ENCODE results near the gene DNAH14.
"Not testable (repeated sequence)": the region's sequence is repeated elsewhere in the genome, so short reads cannot be mapped to it uniquely, and the experiment has no call there.

The DNAH14 gene

DNA sequence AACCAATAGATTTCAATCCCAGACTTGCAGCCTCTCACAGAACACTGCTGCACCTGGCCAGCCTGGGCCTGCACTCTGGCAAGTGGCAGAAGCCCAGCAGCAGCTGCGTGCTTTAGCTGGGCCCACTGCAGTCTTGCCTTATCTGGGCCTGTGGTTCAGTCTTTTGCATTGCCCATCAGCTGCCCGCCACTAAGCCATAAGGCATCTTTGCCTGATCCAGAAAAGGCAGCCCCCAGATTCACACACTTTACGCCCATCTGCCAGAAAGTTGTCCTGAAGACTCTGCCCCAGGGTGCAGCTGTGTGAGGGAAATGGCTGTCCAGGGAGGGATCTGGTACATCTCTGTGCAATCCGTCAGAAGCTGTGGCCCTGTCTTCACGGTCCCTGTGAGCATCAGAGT, 217.0 kb downstream of the DNAH14 start:
- H3K4me3 ChIP-seq (ENCODE audit: low read depth, low read length) = no peak overlapping the region
- H3K27ac ChIP-seq (ENCODE audit: low read depth, low read length) = no peak overlapping the region
- H3K9ac ChIP-seq (ENCODE audit: low read length) = no peak overlapping the region
- H3K36me3 ChIP-seq (ENCODE audit: control insufficient read depth, insufficient read depth, low read length) = no peaks in the 10 kb centered on the region
- H3K27me3 ChIP-seq (ENCODE audit: control insufficient read depth, insufficient read depth, low read length) = no peaks in the 10 kb centered on the region
- no peaks in the 10 kb centered on the region for H3K9me3 ChIP-seq (ENCODE audit: control insufficient read depth, insufficient read depth, low read depth, low read length)
- no peaks in the 10 kb centered on the region for H3K4me1 ChIP-seq (ENCODE audit: control insufficient read depth, insufficient read depth, low read length)

DNA sequence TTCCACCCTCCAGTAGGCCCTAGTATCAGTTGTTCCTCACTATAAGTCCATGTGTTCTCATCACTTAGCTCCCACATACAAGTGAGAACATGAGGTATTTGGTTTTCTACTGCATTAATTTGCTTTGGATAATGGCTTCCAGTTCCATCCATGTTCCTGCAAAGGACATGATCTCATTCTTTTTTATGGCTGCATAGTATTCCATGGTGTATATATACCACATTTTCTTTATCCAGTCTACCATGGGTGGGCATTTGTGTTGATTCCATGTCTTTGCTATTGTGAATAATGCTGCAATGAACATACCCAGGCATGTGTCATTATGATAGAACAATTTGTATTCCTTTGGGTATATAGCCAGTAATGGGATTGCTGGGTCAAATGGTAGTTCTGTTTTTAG, 218.3 kb downstream of the DNAH14 start:
- not testable (repeated sequence) for H3K9me3 ChIP-seq (ENCODE audit: control insufficient read depth, insufficient read depth, low read depth, low read length); H3K36me3 ChIP-seq (ENCODE audit: control insufficient read depth, insufficient read depth, low read length); H3K4me3 ChIP-seq (ENCODE audit: low read depth, low read length); H3K27me3 ChIP-seq (ENCODE audit: control insufficient read depth, insufficient read depth, low read length); H3K9ac ChIP-seq (ENCODE audit: low read length); H3K27ac ChIP-seq (ENCODE audit: low read depth, low read length); H3K4me1 ChIP-seq (ENCODE audit: control insufficient read depth, insufficient read depth, low read length)

DNA sequence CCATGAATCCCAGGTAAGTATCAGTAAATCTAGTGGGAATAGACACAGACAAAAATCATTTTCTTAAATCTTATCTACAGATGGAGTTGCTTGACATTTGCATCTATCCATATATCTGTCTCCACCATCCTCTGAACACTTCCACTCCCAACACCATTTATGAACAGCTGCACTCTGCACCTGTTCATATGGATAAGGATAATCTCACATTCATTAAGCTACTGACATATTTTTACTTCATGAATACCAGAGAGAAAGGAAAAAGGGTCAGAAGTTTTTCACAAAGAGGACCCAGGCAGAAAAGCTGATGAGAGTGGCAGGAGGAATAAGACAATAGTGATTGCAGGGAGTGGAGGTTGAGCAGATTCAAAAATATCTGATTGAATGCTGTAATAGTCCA, 222.6 kb downstream of the DNAH14 start:
- Histone ChIP-seq H3K27me3 (ENCODE audit: control insufficient read depth, insufficient read depth, low read length) (no peaks in the 10 kb centered on the region), H3K4me3 (ENCODE audit: low read depth, low read length) (no peak overlapping the region), H3K36me3 (ENCODE audit: control insufficient read depth, insufficient read depth, low read length) (no peaks in the 10 kb centered on the region), H3K9ac (ENCODE audit: low read length) (no peak overlapping the region), H3K4me1 (ENCODE audit: control insufficient read depth, insufficient read depth, low read length) (no peaks in the 10 kb centered on the region), H3K9me3 (ENCODE audit: control insufficient read depth, insufficient read depth, low read depth, low read length) (no peaks in the 10 kb centered on the region), H3K27ac (ENCODE audit: low read depth, low read length) (no peak overlapping the region)

DNA sequence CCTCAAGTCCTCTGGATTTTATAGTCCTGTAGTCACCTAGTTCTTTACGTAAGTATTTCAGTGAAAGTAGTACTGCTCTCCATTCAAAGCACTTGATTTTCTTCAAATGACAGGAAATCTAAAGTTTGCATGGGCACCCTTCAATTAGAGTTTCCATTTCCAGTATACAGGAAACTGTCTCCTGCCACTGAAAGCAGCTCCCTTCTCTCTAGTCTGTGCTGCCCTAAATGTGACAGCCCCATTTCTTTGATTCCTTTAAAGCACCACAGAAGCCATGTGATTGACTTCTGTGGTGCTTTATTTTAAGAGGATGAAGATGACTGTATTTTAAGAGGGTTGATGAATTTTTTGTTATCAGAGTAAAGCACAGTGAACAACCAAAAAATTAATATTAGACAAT, 226.1 kb downstream of the DNAH14 start:
- no peak overlapping the region for H3K4me3 ChIP-seq (ENCODE audit: low read depth, low read length)
- no peaks in the 10 kb centered on the region for H3K36me3 ChIP-seq (ENCODE audit: control insufficient read depth, insufficient read depth, low read length)
- no peaks in the 10 kb centered on the region for H3K9me3 ChIP-seq (ENCODE audit: control insufficient read depth, insufficient read depth, low read depth, low read length)
- H3K27ac ChIP-seq (ENCODE audit: low read depth, low read length) = no peak overlapping the region
- H3K4me1 ChIP-seq (ENCODE audit: control insufficient read depth, insufficient read depth, low read length) = no peaks in the 10 kb centered on the region
- no peak overlapping the region for H3K9ac ChIP-seq (ENCODE audit: low read length)
- H3K27me3 ChIP-seq (ENCODE audit: control insufficient read depth, insufficient read depth, low read length) = no peaks in the 10 kb centered on the region

DNA sequence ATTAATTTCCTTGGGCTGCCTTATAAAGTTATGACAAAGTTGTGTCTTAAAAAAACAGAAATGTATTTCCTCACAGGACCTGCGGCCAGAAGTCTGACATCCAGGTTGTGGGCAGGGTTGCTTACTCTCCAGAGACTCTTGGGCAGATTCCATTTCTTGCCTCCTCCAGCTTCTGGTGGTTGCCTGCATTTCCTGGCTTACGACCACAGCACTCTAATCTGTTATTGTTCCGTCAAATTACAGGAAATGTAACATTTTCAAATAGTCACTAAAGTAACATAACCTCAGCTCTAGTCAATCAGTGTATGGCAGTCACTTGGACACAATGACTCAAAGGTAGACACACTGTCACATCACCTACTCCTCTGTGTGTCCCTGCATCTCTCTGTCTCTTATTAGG, 226.8 kb downstream of the DNAH14 start:
- no peak overlapping the region for H3K4me3 ChIP-seq (ENCODE audit: low read depth, low read length)
- H3K27ac ChIP-seq (ENCODE audit: low read depth, low read length) = no peak overlapping the region

DNA sequence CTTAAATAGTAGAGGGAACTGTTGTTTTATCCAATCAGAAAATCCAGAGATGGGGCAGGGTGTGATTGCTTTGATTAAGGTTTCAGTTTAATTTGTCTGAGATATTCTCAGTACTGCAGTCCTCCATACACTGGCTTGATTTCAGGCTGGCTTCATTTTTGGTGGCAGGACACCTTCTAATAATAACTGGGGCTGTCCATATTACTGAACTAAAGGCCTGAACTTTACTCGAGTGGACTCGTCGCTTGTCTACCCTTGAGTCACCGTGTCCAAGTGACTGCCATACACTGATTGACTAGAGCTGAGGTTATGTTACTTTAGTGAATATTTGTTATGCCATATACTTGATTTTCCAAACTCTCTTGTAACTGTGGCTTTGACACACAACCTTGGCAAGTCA, 228.8 kb downstream of the DNAH14 start:
- Histone ChIP-seq H3K36me3 (ENCODE audit: control insufficient read depth, insufficient read depth, low read length) (no peaks in the 10 kb centered on the region), H3K4me3 (ENCODE audit: low read depth, low read length) (no peak overlapping the region), H3K27me3 (ENCODE audit: control insufficient read depth, insufficient read depth, low read length) (no peaks in the 10 kb centered on the region), H3K9me3 (ENCODE audit: control insufficient read depth, insufficient read depth, low read depth, low read length) (no peaks in the 10 kb centered on the region), H3K27ac (ENCODE audit: low read depth, low read length) (no peak overlapping the region), H3K4me1 (ENCODE audit: control insufficient read depth, insufficient read depth, low read length) (no peaks in the 10 kb centered on the region), H3K9ac (ENCODE audit: low read length) (no peak overlapping the region)

More for the DNA sequence above, 226.8 kb downstream of the DNAH14 start:
- no peaks in the 10 kb centered on the region for H3K36me3 ChIP-seq (ENCODE audit: control insufficient read depth, insufficient read depth, low read length)
- no peaks in the 10 kb centered on the region for H3K9me3 ChIP-seq (ENCODE audit: control insufficient read depth, insufficient read depth, low read depth, low read length)
- H3K9ac ChIP-seq (ENCODE audit: low read length) = no peak overlapping the region
- H3K27me3 ChIP-seq (ENCODE audit: control insufficient read depth, insufficient read depth, low read length) = no peaks in the 10 kb centered on the region
- no peaks in the 10 kb centered on the region for H3K4me1 ChIP-seq (ENCODE audit: control insufficient read depth, insufficient read depth, low read length)

DNA sequence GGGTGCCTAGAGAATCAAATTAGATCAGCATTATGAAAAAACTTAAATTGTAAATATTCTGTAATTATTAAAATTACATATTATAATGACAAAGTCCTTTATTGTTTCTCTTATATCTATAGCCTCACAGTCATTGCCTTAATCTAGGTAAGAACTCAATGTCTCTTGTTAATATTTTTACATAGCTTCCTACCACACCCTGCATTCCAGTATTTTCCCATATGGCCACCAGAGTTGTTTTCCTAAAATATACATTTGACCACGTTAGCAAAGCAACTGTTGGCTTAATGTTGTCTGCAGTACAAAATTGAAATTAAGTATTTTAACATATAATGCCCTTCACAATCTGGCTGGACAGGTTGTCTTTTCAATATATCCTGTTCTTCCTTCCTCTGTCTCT, 230.3 kb downstream of the DNAH14 start:
- Histone ChIP-seq H3K9me3 (ENCODE audit: control insufficient read depth, insufficient read depth, low read depth, low read length) (no peaks in the 10 kb centered on the region), H3K9ac (ENCODE audit: low read length) (no peak overlapping the region), H3K36me3 (ENCODE audit: control insufficient read depth, insufficient read depth, low read length) (no peaks in the 10 kb centered on the region), H3K27ac (ENCODE audit: low read depth, low read length) (no peak overlapping the region), H3K4me3 (ENCODE audit: low read depth, low read length) (no peak overlapping the region), H3K4me1 (ENCODE audit: control insufficient read depth, insufficient read depth, low read length) (no peaks in the 10 kb centered on the region), H3K27me3 (ENCODE audit: control insufficient read depth, insufficient read depth, low read length) (no peaks in the 10 kb centered on the region)

DNA sequence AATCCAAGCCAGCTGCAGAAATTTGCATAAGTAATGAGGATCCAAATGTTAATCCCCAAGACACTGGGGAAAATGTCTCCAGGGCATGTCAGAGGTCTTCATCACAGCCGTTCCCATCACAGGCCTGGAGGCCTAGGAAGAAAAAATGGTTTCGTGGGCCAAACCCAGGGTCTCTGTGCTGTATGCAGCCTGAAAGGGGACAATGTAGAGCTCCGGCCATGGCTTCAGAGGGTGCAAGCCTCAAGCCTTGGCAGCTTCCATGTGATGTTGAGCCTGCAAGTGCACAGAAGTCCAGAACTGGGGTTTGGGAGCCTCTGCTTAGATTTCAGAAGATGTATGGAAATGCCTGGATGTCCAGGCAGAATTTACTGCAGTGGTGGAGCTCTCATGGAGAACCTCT, 247.9 kb downstream of the DNAH14 start:
- not testable (repeated sequence) for H3K4me3 ChIP-seq (ENCODE audit: low read depth, low read length); H3K36me3 ChIP-seq (ENCODE audit: control insufficient read depth, insufficient read depth, low read length); H3K27ac ChIP-seq (ENCODE audit: low read depth, low read length); H3K27me3 ChIP-seq (ENCODE audit: control insufficient read depth, insufficient read depth, low read length); H3K4me1 ChIP-seq (ENCODE audit: control insufficient read depth, insufficient read depth, low read length); H3K9ac ChIP-seq (ENCODE audit: low read length)
- peaks cover 49% of the 10 kb centered on the region for H3K9me3 ChIP-seq (ENCODE audit: control insufficient read depth, insufficient read depth, low read depth, low read length)

DNA sequence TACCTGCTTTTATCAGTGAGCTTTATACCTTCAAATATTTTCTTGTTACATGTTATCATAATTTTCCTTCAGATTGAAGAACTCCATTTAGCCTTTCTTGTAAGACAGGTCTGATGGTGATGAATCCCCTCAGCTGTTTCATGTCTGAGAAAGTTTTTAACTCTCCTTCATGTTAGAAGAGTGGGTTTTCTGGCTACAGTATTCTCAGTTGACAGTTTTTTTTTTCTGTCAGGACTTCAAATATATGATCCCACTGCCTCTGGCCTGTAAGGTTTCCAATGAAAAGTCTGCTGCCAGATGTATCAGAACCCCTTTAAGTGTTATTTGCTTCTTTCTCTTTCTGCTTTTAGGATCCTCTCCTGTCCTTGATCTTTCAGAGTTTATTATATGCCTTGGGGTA, 250.2 kb downstream of the DNAH14 start:
- H3K9me3 ChIP-seq (ENCODE audit: control insufficient read depth, insufficient read depth, low read depth, low read length) = peaks cover 49% of the 10 kb centered on the region
- no peaks in the 10 kb centered on the region for H3K36me3 ChIP-seq (ENCODE audit: control insufficient read depth, insufficient read depth, low read length)
- no peak overlapping the region for H3K4me3 ChIP-seq (ENCODE audit: low read depth, low read length)
- no peaks in the 10 kb centered on the region for H3K4me1 ChIP-seq (ENCODE audit: control insufficient read depth, insufficient read depth, low read length)
- no peaks in the 10 kb centered on the region for H3K27me3 ChIP-seq (ENCODE audit: control insufficient read depth, insufficient read depth, low read length)
- no peak overlapping the region for H3K9ac ChIP-seq (ENCODE audit: low read length)
- no peak overlapping the region for H3K27ac ChIP-seq (ENCODE audit: low read depth, low read length)

DNA sequence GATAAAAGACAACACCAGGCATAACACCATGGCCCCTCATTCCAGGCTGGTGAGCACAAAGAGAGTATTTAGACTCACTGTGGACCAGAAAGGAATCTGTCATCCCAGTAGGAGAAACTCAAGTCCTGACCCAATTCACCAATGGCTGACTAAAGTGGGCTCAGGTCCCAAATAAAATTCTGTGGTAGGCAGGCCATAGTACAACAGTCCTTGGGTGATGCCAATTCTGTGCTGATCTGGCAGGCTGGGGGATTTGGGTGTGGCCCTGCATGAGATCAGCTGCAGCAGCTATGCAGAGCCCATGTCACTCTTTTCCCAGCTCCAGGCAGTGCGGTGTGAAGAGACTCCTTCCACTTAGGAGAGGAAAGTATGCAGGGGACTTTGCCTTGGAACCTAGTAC, 253.2 kb downstream of the DNAH14 start:
- H3K27me3 ChIP-seq (ENCODE audit: control insufficient read depth, insufficient read depth, low read length) = no peaks in the 10 kb centered on the region
- no peaks in the 10 kb centered on the region for H3K36me3 ChIP-seq (ENCODE audit: control insufficient read depth, insufficient read depth, low read length)
- no peak overlapping the region for H3K4me3 ChIP-seq (ENCODE audit: low read depth, low read length)
- no peak overlapping the region for H3K27ac ChIP-seq (ENCODE audit: low read depth, low read length)
- no peak overlapping the region for H3K9ac ChIP-seq (ENCODE audit: low read length)
- H3K9me3 ChIP-seq (ENCODE audit: control insufficient read depth, insufficient read depth, low read depth, low read length) = peaks cover 30% of the 10 kb centered on the region
- H3K4me1 ChIP-seq (ENCODE audit: control insufficient read depth, insufficient read depth, low read length) = no peaks in the 10 kb centered on the region

DNA sequence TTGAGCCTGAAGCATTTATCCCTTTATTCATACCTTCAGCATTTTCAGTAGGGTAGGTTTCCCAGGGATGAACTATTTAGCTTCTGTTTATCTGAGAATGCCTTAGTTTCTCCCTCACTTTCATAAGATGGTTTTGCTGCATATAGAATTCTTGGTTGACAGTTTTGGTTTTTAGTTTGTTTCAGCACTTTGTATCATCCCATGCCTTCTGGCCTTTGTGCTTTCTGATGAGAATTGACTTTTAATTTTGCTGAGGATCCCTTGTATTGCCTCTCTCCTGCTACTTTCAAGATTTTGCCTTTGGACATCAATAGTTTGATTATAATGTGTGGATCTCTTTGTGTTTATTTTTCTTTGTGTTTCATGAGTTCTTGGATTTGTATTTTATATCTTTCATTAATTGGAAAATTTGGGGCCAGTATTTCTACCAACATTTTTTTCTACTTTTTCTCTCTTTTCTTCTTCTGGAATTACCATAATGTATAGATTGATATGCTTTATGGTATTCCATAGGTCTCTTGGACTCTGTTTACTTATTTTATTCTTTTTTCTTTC, 261.8 kb downstream of the DNAH14 start:
- no peak overlapping the region for H3K9ac ChIP-seq (ENCODE audit: low read length)
- no peak overlapping the region for H3K4me3 ChIP-seq (ENCODE audit: low read depth, low read length)
- H3K27me3 ChIP-seq (ENCODE audit: control insufficient read depth, insufficient read depth, low read length) = no peaks in the 10 kb centered on the region
- H3K9me3 ChIP-seq (ENCODE audit: control insufficient read depth, insufficient read depth, low read depth, low read length) = peaks cover 20% of the 10 kb centered on the region; the same call in 1 of the 2 replicates
- no peaks in the 10 kb centered on the region for H3K36me3 ChIP-seq (ENCODE audit: control insufficient read depth, insufficient read depth, low read length)
- H3K4me1 ChIP-seq (ENCODE audit: control insufficient read depth, insufficient read depth, low read length) = no peaks in the 10 kb centered on the region
- H3K27ac ChIP-seq (ENCODE audit: low read depth, low read length) = no peak overlapping the region

DNA sequence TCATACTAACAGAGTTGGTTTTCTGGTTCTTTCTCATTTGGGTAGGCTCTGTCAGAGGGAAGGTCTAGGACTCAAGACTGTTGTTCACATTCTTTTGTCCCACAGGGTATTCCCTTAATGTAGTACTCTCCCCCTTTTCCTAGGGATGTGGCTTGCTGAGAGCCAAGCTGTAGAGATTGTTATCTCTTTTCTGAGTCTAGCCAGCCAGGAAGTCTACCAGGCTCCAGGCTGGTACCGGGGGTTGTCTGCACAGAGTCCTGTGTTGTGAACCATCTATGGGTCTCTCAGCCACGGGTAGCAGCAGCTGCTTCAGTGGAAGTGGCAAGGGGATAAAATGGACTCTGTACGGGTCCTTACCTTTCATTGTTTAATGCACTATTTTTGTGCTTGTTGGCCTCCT, 272.0 kb downstream of the DNAH14 start:
- Histone ChIP-seq H3K4me3 (ENCODE audit: low read depth, low read length) (no peak overlapping the region), H3K4me1 (ENCODE audit: control insufficient read depth, insufficient read depth, low read length) (no peaks in the 10 kb centered on the region), H3K36me3 (ENCODE audit: control insufficient read depth, insufficient read depth, low read length) (no peaks in the 10 kb centered on the region), H3K27ac (ENCODE audit: low read depth, low read length) (no peak overlapping the region), H3K27me3 (ENCODE audit: control insufficient read depth, insufficient read depth, low read length) (no peaks in the 10 kb centered on the region), H3K9me3 (ENCODE audit: control insufficient read depth, insufficient read depth, low read depth, low read length) (no peaks in the 10 kb centered on the region), H3K9ac (ENCODE audit: low read length) (no peak overlapping the region)

All from HUES6 (cell line).